Upper lobe of left lung (tissue), 4 donors: Measurements from ENCODE around the gene EMC1.
"Not testable (repeated sequence)": the region's sequence is repeated elsewhere in the genome, so short reads cannot be mapped to it uniquely, and the experiment has no call there.

Experiments used
- EP300 ChIP-seq, 4 donors: sonication (generic); formaldehyde crosslinking; IDR thresholded peaks; one replicate each; pipeline ENCODE4 v1.5.1; 2017; ENCODE audit warnings: antibody characterized with exemption in 4 of 4, control low read depth in 2 of 4
- POLR2A ChIP-seq, 4 donors: fragments of 450-650 bp; IDR thresholded peaks; one replicate each; pipeline ENCODE4 v1.5.1; 2016 to 2017; ENCODE audit warnings: antibody characterized with exemption in 4 of 4, mild to moderate bottlenecking in 2 of 4
- POLR2AphosphoS5 ChIP-seq, 2 donors: sonication (generic); formaldehyde crosslinking; IDR thresholded peaks; one replicate each; pipeline ENCODE4 v1.5.1; 2017; ENCODE audit warnings: antibody characterized with exemption in 2 of 2
- TF ChIP-seq, protein P1 (sequence below), 6 experiments: fragments of 450-650 bp in 4 of 6; fragments of 200-600 bp in 2 of 6; sonication (generic) in 2 of 6; IDR thresholded peaks; one replicate each; pipeline ENCODE4 v1.5.1; 2016 to 2019; ENCODE audit warnings: antibody characterized with exemption in 6 of 6

DNA sequence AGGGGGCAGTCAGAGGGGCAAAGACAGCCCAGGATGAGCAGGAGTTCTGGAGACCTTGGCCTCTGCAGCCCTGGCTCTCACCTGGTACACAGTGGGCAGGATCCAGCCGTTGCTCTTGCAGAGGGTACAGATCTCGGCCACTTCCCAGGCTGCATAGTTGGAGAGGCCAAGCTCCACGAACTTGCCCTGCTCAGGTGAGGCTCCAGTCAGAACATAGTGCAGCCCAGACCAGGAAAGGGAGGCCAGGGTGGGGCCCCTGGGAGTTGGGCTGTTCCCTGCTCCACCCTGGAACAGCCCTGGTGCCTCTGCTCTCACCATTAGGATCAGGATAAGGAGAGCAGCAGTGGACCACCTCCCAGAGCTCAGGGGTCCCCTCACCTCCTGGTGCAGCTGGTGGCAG is 34.5 kb upstream of the EMC1 start:
- TF ChIP-seq POLR2A, POLR2AphosphoS5, EP300 (IDR thresholded peaks at IDR 0.05): not testable (repeated sequence)
- TF ChIP-seq, protein P1, sequence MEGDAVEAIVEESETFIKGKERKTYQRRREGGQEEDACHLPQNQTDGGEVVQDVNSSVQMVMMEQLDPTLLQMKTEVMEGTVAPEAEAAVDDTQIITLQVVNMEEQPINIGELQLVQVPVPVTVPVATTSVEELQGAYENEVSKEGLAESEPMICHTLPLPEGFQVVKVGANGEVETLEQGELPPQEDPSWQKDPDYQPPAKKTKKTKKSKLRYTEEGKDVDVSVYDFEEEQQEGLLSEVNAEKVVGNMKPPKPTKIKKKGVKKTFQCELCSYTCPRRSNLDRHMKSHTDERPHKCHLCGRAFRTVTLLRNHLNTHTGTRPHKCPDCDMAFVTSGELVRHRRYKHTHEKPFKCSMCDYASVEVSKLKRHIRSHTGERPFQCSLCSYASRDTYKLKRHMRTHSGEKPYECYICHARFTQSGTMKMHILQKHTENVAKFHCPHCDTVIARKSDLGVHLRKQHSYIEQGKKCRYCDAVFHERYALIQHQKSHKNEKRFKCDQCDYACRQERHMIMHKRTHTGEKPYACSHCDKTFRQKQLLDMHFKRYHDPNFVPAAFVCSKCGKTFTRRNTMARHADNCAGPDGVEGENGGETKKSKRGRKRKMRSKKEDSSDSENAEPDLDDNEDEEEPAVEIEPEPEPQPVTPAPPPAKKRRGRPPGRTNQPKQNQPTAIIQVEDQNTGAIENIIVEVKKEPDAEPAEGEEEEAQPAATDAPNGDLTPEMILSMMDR (IDR thresholded peaks at IDR 0.05), result not testable (repeated sequence)
